BJ (cell line): ENCODE results near the gene PTCH2. TPM values are rescaled to one million over a fixed set of nuclear protein-coding genes. Genes with fewer than 3 reads are reported as not detected.

ENCODE experiments used
- CTCF ChIA-PET: fragments of 350-600 bp; formaldehyde crosslinking; extraction: SDS; loops from one replicate; lab custom pipeline; 2021; ENCODE audit warnings: antibody characterized with exemption, inconsistent platforms; lab: Yijun Ruan, JAX
- POLR2A ChIA-PET: fragments of 300-600 bp; sonication (Branson Sonifier 250); formaldehyde crosslinking; extraction: SDS; loops from one replicate; lab custom pipeline; 2021; ENCODE audit warnings: antibody characterized with exemption; lab: Charles Lee
- DNase-seq: peaks from one replicate; pipeline ENCODE4 v3.0.0-alpha.2; 2011; ENCODE audit warnings: low read depth
- H3K27me3 ChIP-seq: 2 replicates; pipeline ENCODE4 v1.6.0; 2011; ENCODE audit warnings: low read length; ENCODE audit not compliant: control insufficient read depth, insufficient read depth
- H3K36me3 ChIP-seq: 2 replicates; pipeline ENCODE4 v1.5.1; 2011; ENCODE audit warnings: low read length; ENCODE audit not compliant: control insufficient read depth, insufficient read depth
- H3K4me3 ChIP-seq: 2 replicates; pipeline ENCODE4 v1.5.1; 2011; ENCODE audit warnings: low read depth, mild to moderate bottlenecking, control low read depth, low read length
- polyA plus RNA-seq: library from polyadenylated mRNA; depleted of rRNA; stranded (reverse); fragments of >200 nt; gene quantifications from 2 replicates; pipeline ENCODE4 v1.2.3, GENCODE V29; 2011
- TF ChIP-seq, protein P1 (sequence below): IDR thresholded peaks from 2 replicates; pipeline ENCODE4 v1.5.1; 2011; ENCODE audit warnings: low read depth, mild to moderate bottlenecking, control low read depth, inconsistent platforms, low read length, moderate library complexity; ENCODE audit not compliant: insufficient read depth

PTCH2 gene
- polyA plus RNA-seq, 1 experiment = 0.17 TPM

DNA sequence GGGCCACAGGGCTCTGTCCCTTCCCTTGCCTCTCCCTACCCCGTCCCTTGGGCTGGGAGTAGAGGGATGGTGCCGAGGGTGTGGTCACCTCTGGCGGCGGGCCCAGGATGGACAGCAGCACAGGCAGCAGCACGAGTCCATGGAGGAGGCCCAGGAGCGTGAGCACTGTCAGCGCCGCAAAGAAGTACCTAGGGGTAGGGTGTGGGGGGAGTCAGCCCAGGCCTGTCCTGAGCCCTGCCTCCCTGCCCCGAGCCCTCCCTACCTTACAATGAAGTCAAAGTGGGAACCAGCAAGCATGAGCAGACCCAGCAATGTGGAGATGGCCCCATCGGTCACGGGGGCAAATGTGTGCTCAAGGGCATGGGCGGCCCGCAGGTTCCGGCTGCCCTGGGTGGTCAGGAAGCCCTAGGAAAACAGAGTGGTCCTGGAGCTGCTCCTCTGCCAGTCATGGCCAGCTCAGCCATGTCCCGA lies 20.0 kb downstream of the PTCH2 start:
- no peaks in the 10 kb centered on the region for H3K27me3 ChIP-seq
- no peak overlapping the region for H3K4me3 ChIP-seq
- no peak for DNase-seq
- ChIA-PET POLR2A (no interaction called here), CTCF (interaction anchor here (0.9 to 4.1 kb wide), 2 partner anchors 12 to 158 kb away, joined by 3 to 23 read pairs; no protein-coding TSS in a partner anchor)
- TF ChIP-seq, protein P1, sequence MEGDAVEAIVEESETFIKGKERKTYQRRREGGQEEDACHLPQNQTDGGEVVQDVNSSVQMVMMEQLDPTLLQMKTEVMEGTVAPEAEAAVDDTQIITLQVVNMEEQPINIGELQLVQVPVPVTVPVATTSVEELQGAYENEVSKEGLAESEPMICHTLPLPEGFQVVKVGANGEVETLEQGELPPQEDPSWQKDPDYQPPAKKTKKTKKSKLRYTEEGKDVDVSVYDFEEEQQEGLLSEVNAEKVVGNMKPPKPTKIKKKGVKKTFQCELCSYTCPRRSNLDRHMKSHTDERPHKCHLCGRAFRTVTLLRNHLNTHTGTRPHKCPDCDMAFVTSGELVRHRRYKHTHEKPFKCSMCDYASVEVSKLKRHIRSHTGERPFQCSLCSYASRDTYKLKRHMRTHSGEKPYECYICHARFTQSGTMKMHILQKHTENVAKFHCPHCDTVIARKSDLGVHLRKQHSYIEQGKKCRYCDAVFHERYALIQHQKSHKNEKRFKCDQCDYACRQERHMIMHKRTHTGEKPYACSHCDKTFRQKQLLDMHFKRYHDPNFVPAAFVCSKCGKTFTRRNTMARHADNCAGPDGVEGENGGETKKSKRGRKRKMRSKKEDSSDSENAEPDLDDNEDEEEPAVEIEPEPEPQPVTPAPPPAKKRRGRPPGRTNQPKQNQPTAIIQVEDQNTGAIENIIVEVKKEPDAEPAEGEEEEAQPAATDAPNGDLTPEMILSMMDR = no peak
- H3K36me3 ChIP-seq = no peaks in the 10 kb centered on the region

DNA sequence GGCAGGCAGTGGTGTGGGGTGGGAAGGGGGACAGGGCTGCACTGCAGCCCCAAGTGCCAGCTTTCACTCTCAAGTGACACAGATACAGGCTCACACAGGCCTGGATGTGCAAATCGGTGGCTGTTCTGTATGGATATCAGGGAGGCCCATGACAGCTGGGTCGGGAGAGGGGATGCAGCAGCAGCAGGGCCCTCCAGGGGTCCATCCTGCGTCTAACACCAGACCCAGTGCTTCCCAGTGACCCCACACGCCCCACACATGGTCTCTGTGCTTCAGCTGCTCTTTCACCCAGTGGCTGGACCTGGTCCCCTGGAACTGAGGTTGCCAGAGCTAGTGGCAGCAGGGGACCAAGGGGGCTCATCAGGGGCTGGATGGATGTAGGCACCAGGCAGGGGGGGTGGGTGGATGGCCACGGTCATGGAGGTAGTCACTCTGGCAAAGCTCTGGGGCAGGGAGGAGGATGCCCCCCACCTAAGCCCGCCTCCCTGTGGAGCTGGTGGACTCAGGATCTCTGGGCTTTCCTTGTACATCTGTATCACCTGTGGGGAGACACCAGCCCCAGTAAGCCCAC lies 20.8 kb downstream of the PTCH2 start:
- POLR2A ChIA-PET = no interaction called here
- H3K4me3 ChIP-seq = no peak overlapping the region
- H3K27me3 ChIP-seq = no peaks in the 10 kb centered on the region
- H3K36me3 ChIP-seq = no peaks in the 10 kb centered on the region
- CTCF ChIA-PET = interaction anchor here (0.9 to 4.1 kb wide), 6 partner anchors 8 to 481 kb away, joined by 3 to 23 read pairs (median 4); partner anchors contain the start of gene PLK3
- TF ChIP-seq, protein P1 = no peak
- no peak for DNase-seq

DNA sequence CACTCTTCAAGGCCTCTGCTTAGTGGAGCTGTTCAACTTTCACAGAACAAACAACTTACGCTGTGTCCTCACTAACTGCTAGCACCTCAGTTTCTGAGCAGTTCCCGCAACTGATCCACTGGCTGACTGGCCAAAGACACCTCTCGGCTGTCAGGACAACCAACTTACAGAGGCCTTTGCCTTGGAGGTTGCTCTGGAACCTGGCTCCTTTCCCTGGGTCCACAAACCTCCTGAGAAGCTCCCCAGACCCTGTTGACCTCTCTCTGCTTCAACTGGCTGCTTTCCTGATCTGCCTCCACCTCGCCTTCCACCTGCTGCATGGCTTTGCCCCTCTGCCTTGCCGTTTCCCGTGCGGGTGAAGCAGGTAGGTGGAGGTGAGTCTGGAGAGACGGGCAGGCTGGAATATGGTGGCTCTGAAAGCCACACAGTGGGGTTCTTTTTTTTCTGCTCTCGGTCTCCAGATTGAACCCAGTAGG lies 21.8 kb downstream of the PTCH2 start:
- CTCF ChIA-PET = interaction anchor here (0.7 to 4.1 kb wide), 8 partner anchors 11 to 482 kb away, joined by 3 to 23 read pairs (median 4); partner anchors contain the start of gene PLK3
- no peaks in the 10 kb centered on the region for H3K27me3 ChIP-seq
- no peaks in the 10 kb centered on the region for H3K36me3 ChIP-seq
- POLR2A ChIA-PET = no interaction called here
- TF ChIP-seq, protein P1 = no peak
- H3K4me3 ChIP-seq = no peak overlapping the region
- no peak for DNase-seq

DNA sequence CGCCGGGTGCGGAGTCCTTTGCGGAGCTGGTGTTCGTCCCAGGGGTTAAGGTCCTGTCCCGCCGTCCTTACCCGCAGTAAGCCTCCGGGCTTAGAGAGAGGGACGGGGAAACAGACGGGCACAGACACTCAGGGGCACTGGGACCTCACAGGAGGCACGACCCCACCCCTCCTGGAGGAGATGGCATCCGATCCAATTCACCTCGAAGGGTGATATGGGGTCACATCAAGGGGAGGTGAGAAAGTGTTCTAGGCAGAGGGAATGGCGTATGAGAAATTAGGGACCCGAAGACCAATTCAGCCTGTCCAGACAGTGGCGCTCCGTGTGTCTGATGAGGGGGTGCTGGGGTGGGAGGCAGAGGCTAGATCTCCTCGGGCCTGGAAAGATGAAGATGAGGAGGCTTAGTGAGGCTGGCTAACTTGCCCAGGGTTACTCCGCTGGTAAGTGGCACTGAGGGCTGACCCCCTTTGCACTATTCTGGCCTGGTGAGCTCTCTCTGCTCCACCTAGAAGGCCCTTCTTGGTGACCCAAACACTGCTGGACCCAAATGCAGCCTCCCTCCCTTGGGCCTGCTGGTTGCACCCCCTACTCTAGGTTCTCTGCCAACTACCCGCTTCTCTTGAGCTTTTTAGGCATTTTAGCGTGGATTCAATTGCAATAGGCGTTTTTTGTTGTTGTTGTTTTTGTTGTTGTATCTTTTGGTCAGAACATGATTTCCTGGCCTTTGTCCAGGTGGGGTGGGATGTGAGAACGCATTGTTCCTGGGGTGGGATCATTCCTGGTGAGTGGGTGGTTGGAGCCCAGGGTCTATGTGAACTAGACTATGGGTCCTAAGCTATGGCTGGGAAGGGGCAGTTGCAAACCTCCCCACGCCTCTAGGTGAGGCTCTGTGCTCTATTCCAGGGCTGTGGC lies 22.5 kb downstream of the PTCH2 start:
- no peak for DNase-seq
- ChIA-PET CTCF (interaction anchor here (0.6 to 4.1 kb wide), 10 partner anchors 14 to 483 kb away, joined by 3 to 23 read pairs (median 4); partner anchors contain the start of gene PLK3), POLR2A (interaction anchor here (1.4 kb wide), 1 partner anchor 20 kb away, joined by 12 read pairs; the partner anchor contains the start of gene PLK3)
- H3K4me3 ChIP-seq = peak overlapping the region; percentile 38
- TF ChIP-seq, protein P1 = no peak
- peaks cover 2% of the 10 kb centered on the region for H3K36me3 ChIP-seq
- H3K27me3 ChIP-seq = no peaks in the 10 kb centered on the region
